MM.1S (cell line): ENCODE results near the gene SYP.
A peak's percentile ranks its signal among the peaks of the same experiment; 100 is the strongest.

Source experiments
- DNase-seq: peaks from one replicate; pipeline ENCODE4 v3.0.0-alpha.2; 2015
- H2AFZ ChIP-seq: fragments of 300-600 bp; sonication (generic); 2 replicates; pipeline ENCODE4 v1.6.0; 2016; ENCODE audit warnings: antibody characterized with exemption, low read length
- H3F3A ChIP-seq: fragments of 300-600 bp; sonication (generic); 2 replicates; pipeline ENCODE4 v1.6.1; 2016; ENCODE audit warnings: mild to moderate bottlenecking, antibody characterized with exemption, low read length, moderate library complexity, mixed read lengths; ENCODE audit not compliant: insufficient read depth
- H3K27ac ChIP-seq: fragments of 300-600 bp; sonication (generic); 2 replicates; pipeline ENCODE4 v1.5.1; 2016; ENCODE audit warnings: mild to moderate bottlenecking, low read length
- H3K27me3 ChIP-seq: fragments of 300-600 bp; sonication (generic); replicated peaks from 2 replicates; pipeline ENCODE4 v1.6.0; 2016; ENCODE audit warnings: low read length; ENCODE audit not compliant: insufficient read depth
- H3K36me3 ChIP-seq: fragments of 300-600 bp; sonication (generic); replicated peaks from 2 replicates; pipeline ENCODE4 v1.6.1; 2016; ENCODE audit warnings: mild to moderate bottlenecking, low read length, mixed read lengths; ENCODE audit not compliant: insufficient read depth
- H3K4me1 ChIP-seq: fragments of 300-600 bp; sonication (generic); 2 replicates; pipeline ENCODE4 v1.6.1; 2016; ENCODE audit warnings: low read length, mixed read lengths
- H3K4me2 ChIP-seq: fragments of 300-600 bp; sonication (generic); 2 replicates; pipeline ENCODE4 v1.6.0; 2016; ENCODE audit warnings: low read depth, low read length
- H3K4me3 ChIP-seq: fragments of 300-600 bp; sonication (generic); 2 replicates; pipeline ENCODE4 v1.5.1; 2016; ENCODE audit warnings: low read length, mixed read lengths
- H3K79me2 ChIP-seq: fragments of 300-600 bp; sonication (generic); 2 replicates; pipeline ENCODE4 v1.6.1; 2016; ENCODE audit warnings: mixed run types, low read length, mixed read lengths
- H3K9ac ChIP-seq: fragments of 300-600 bp; sonication (generic); 2 replicates; pipeline ENCODE4 v1.6.1; 2016; ENCODE audit warnings: low read length, mixed read lengths
- H3K9me2 ChIP-seq: fragments of 300-600 bp; sonication (generic); replicated peaks from 2 replicates; pipeline ENCODE4 v1.6.1; 2016; ENCODE audit warnings: mild to moderate bottlenecking, low read length, mixed read lengths; ENCODE audit not compliant: insufficient read depth
- H3K9me3 ChIP-seq: fragments of 300-600 bp; sonication (generic); replicated peaks from 2 replicates; pipeline ENCODE4 v1.6.1; 2016; ENCODE audit warnings: mild to moderate bottlenecking, low read length, mixed read lengths; ENCODE audit not compliant: insufficient read depth
- H4K20me1 ChIP-seq: fragments of 300-600 bp; sonication (generic); 2 replicates; pipeline ENCODE4 v1.6.1; 2016; ENCODE audit warnings: mild to moderate bottlenecking, low read length, moderate library complexity, mixed read lengths; ENCODE audit not compliant: insufficient read depth
- EZH2 ChIP-seq: fragments of 300-600 bp; sonication (generic); optimal IDR thresholded peaks from 2 replicates; pipeline ENCODE3; 2017; ENCODE audit warnings: low read depth, mild to moderate bottlenecking, antibody characterized with exemption, low read length, mixed read lengths
- EZH2phosphoT487 ChIP-seq: fragments of 300-600 bp; sonication (generic); IDR thresholded peaks from 2 replicates; pipeline ENCODE4 v1.6.1; 2018; ENCODE audit warnings: antibody characterized with exemption, low read length
- TF ChIP-seq, protein P1 (sequence below): fragments of 300-600 bp; sonication (generic); IDR thresholded peaks from 2 replicates; pipeline ENCODE4 v1.5.1; 2016; ENCODE audit warnings: antibody characterized with exemption, low read length, mixed read lengths

The SYP gene

DNA sequence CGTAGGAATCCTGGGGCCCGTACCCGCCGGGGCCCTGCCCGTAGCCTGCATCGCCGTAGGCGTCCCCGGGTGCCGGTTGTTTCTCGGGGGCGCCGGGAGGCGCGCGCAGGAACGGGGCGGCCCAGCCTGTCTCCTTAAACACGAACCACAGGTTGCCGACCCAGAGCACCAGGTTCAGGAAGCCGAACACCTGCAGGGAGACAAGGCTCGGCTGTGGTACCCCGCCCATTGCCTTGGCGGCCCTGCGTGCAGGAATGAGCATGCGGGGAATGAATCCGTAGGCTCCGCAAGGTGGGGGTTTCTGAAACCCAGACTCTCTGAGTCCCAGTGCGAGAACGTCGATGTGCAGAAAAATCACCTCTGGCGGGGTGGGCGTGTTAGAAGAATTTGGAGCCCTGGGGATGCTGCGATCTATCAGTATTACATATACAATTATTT, 8.4 kb downstream of the SYP start:
- Histone ChIP-seq H3F3A (no peaks in the 10 kb centered on the region), H2AFZ (peak overlapping the region; percentile 61; the same call in 1 of the 2 replicates), H3K4me2 (peak overlapping the region; percentile 49; the same call in 1 of the 2 replicates), H3K4me3 (peak overlapping the region; percentile 85), H3K9me3 (no peaks in the 10 kb centered on the region), H3K27ac (peak overlapping the region; percentile 74), H3K9ac (peak overlapping the region; percentile 72), H3K27me3 (no peaks in the 10 kb centered on the region), H3K79me2 (no peaks in the 10 kb centered on the region), H3K9me2 (no peaks in the 10 kb centered on the region), H3K4me1 (no peaks in the 10 kb centered on the region; the same call in 1 of the 2 replicates), H3K36me3 (no peaks in the 10 kb centered on the region), H4K20me1 (no peaks in the 10 kb centered on the region)
- no peak for TF ChIP-seq EZH2
- no peak for TF ChIP-seq EZH2phosphoT487
- TF ChIP-seq, protein P1, sequence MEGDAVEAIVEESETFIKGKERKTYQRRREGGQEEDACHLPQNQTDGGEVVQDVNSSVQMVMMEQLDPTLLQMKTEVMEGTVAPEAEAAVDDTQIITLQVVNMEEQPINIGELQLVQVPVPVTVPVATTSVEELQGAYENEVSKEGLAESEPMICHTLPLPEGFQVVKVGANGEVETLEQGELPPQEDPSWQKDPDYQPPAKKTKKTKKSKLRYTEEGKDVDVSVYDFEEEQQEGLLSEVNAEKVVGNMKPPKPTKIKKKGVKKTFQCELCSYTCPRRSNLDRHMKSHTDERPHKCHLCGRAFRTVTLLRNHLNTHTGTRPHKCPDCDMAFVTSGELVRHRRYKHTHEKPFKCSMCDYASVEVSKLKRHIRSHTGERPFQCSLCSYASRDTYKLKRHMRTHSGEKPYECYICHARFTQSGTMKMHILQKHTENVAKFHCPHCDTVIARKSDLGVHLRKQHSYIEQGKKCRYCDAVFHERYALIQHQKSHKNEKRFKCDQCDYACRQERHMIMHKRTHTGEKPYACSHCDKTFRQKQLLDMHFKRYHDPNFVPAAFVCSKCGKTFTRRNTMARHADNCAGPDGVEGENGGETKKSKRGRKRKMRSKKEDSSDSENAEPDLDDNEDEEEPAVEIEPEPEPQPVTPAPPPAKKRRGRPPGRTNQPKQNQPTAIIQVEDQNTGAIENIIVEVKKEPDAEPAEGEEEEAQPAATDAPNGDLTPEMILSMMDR: no peak
- DNase-seq: peak; percentile 16

DNA sequence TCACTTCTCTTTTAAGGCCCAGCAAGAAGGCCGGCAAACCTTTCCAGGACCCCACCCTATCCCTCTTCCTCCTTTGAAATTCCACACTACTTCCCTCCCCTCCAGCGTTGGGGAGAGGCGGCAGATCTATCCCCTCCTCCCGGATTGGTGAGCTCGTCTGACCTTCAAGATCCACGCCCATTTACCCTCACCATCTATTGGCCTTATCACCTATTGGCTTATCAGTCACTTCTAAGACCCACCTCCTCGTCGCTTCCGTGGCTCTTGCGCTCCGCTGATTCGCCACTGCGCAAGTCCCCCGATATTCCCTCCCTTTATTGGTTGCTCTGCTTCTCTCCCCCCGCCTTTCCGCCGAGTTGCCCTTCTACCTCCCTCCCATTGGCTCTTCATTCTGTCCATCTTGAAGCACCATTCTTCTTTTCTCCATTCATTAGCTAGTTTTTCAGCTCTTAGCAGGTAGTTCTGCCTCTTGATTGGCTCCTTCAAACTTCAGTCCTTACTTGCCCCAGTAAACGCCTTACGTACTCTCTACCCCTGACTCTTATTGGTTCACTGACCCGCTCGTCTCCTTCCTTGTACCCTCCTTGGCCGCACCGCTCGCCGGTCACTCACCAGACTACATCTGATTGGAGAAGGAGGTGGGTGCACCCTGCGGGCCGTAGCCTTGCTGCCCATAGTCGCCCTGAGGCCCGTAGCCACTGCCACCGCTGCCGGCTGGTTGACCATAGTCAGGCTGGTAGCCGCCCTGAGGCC, 9.0 kb downstream of the SYP start:
- Histone ChIP-seq H3K4me3 (peak overlapping the region; percentile 85), H3K9me3 (no peaks in the 10 kb centered on the region), H4K20me1 (no peaks in the 10 kb centered on the region), H3K9ac (peak overlapping the region; percentile 72), H3K79me2 (no peaks in the 10 kb centered on the region), H3K4me2 (peak overlapping the region; percentile 49; the same call in 1 of the 2 replicates), H3K9me2 (no peaks in the 10 kb centered on the region), H3K27ac (peak overlapping the region; percentile 74; the same call in 1 of the 2 replicates), H3F3A (no peaks in the 10 kb centered on the region), H3K27me3 (no peaks in the 10 kb centered on the region), H3K4me1 (no peaks in the 10 kb centered on the region; the same call in 1 of the 2 replicates), H3K36me3 (no peaks in the 10 kb centered on the region), H2AFZ (peak overlapping the region; percentile 61; the same call in 1 of the 2 replicates)
- peak; percentile 96 for DNase-seq
- TF ChIP-seq EZH2phosphoT487 (no peak), EZH2 (no peak)
- TF ChIP-seq, protein P1: no peak

DNA sequence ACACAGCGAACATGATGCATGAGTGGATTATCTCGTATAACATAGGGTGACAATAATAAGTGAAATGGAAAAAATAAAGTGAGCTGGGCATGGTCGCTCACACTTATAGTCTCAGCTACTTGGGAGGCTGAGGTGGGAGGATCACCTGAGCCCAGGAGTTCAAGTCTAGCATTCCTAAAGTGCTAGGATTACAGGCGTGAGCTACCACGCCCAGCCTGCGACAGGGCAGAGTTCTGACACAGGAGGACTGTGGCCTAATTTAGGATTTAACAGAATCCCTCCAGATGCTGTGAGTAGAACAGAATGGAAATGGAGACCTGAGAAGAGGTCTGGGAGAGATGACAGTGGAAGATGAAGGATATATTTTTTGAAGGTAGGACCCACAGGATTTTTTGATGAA, 10.4 kb downstream of the SYP start:
- no peak overlapping the region for H3K9ac ChIP-seq
- H3F3A ChIP-seq: no peaks in the 10 kb centered on the region
- peaks cover 4% of the 10 kb centered on the region; the same call in 1 of the 2 replicates for H3K79me2 ChIP-seq
- no peaks in the 10 kb centered on the region; the same call in 1 of the 2 replicates for H3K4me1 ChIP-seq
- H3K4me3 ChIP-seq: no peak overlapping the region
- DNase-seq: no peak
- no peaks in the 10 kb centered on the region for H3K36me3 ChIP-seq
- H3K9me3 ChIP-seq: no peaks in the 10 kb centered on the region
- no peak overlapping the region for H3K4me2 ChIP-seq
- TF ChIP-seq EZH2 (no peak), EZH2phosphoT487 (no peak)
- TF ChIP-seq, protein P1: no peak
- H3K27ac ChIP-seq: no peak overlapping the region
- no peaks in the 10 kb centered on the region for H3K9me2 ChIP-seq
- no peaks in the 10 kb centered on the region for H3K27me3 ChIP-seq
- no peak overlapping the region for H2AFZ ChIP-seq
- no peaks in the 10 kb centered on the region for H4K20me1 ChIP-seq
